Activated CD4-positive, CD25-positive, alpha-beta regulatory T cell treated with anti-CD3 and anti-CD28 coated beads, Interleukin-2, amount 50 U/mL, for 16 hours (primary cell): ENCODE data around the gene KL.

Experiments used
- DNase-seq: peaks from one replicate; pipeline ENCODE4 v3.0.0-alpha.2; 2020; ENCODE audit warnings: low read depth, low spot score

KL gene

GRCh38 chr13:33110713-33111413, 94.6 kb downstream of the KL start:
- DNase-seq: no peak

- DNase-seq: no peak
Measured at GRCh38 chr13:33111414-33112110, 95.3 kb downstream of the KL start.

GRCh38 chr13:33112766-33113165, 96.5 kb downstream of the KL start:
- no peak for DNase-seq

DNA sequence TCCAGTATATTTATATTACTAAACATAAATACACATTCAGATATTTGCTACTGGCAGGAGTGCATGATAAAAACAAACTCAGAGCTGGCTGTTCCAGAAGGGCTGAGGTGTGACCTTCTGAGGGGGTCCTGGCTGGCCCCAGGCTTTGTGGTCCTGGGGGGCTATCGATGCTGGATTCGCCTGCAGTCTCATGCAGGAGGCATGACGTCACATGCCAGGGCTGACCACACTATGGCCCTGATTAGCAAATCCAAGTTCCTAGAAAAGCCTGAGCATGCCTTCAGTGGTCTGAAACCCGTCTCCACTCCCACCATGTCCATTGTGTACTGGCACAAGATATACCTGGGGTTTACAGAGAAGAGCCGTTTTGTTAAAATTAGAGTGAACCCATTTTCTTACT, 97.9 kb downstream of the KL start:
- DNase-seq: no peak

- no peak for DNase-seq
Measured at GRCh38 chr13:33115274-33115673, 99.1 kb downstream of the KL start.
